Thyroid gland (tissue), 4 donors: ENCODE results near the gene GPR155.

ENCODE experiments used
- POLR2A ChIP-seq, 2 donors: fragments of 450-650 bp; IDR thresholded peaks; one replicate each; pipeline ENCODE4 v1.6.1; 2017; ENCODE audit warnings: antibody characterized with exemption in 2 of 2, mild to moderate bottlenecking in 2 of 2, moderate library complexity in 1 of 2
- TF ChIP-seq, protein P1 (sequence below), 6 experiments: fragments of 200-600 bp in 3 of 6; fragments of 450-650 bp in 3 of 6; sonication (generic) in 3 of 6; IDR thresholded peaks; one replicate each; pipeline ENCODE4 v1.5.1; 2016 to 2019; ENCODE audit warnings: antibody characterized with exemption in 6 of 6, mild to moderate bottlenecking in 2 of 6, inconsistent platforms in 1 of 6, moderate library complexity in 1 of 6

DNA sequence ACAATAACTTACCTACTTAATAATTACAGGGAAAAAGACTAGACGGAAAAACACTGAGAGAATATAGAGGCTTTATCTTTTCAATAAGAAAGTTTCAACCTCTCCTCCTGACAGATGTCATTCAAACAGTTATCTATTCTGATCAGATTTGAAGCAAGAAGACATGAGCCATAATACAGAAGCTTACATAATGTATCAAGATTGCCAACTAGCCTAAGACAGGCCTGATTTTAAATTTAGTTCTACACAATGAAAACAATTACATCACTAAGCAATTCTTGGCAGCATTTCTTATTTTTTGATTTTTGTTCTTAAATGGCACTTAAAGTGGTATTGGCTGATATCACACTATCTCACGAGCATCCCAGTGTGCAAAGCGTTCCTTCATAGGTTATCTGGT is 41.6 kb downstream of the GPR155 start:
- no peak for TF ChIP-seq POLR2A (IDR thresholded peaks at IDR 0.05)
- TF ChIP-seq, protein P1, sequence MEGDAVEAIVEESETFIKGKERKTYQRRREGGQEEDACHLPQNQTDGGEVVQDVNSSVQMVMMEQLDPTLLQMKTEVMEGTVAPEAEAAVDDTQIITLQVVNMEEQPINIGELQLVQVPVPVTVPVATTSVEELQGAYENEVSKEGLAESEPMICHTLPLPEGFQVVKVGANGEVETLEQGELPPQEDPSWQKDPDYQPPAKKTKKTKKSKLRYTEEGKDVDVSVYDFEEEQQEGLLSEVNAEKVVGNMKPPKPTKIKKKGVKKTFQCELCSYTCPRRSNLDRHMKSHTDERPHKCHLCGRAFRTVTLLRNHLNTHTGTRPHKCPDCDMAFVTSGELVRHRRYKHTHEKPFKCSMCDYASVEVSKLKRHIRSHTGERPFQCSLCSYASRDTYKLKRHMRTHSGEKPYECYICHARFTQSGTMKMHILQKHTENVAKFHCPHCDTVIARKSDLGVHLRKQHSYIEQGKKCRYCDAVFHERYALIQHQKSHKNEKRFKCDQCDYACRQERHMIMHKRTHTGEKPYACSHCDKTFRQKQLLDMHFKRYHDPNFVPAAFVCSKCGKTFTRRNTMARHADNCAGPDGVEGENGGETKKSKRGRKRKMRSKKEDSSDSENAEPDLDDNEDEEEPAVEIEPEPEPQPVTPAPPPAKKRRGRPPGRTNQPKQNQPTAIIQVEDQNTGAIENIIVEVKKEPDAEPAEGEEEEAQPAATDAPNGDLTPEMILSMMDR (IDR thresholded peaks at IDR 0.05), result no peak
